NCI-H524 (cell line): Measurements from ENCODE around the gene PCDHGB3.

Experiments used
- DNase-seq, 2 experiments: peaks; one replicate each; lab custom pipeline; 2025; lab: John Stamatoyannopoulos, UW

Gene PCDHGB3

GRCh38 chr5:141419074-141419880 is 49.2 kb downstream of the PCDHGB3 start:
- DNase-seq = no peak

- DNase-seq = no peak
Measured at GRCh38 chr5:141420855-141421488, 50.9 kb downstream of the PCDHGB3 start, which contains the start of gene PCDHGA11. Gene PCDHGA11 (plus strand): TSS chr5:141421051. CDS start chr5:141421228, 177 bp downstream.

GRCh38 chr5:141421489-141421855 is 51.4 kb downstream of the PCDHGB3 start:
- no peak for DNase-seq
